Muscle layer of colon (tissue), 2 donors: ENCODE results near the gene WDR6.
"Not testable (repeated sequence)": the region's sequence is repeated elsewhere in the genome, so short reads cannot be mapped to it uniquely, and the experiment has no call there.

Source experiments
- H3K27ac ChIP-seq: one replicate; pipeline ENCODE4 v1.7.0; 2013; ENCODE audit warnings: low read depth, mild to moderate bottlenecking, low read length, moderate library complexity
- H3K27me3 ChIP-seq, 2 donors: one replicate each; pipeline ENCODE4 v1.7.0; 2013; ENCODE audit warnings: low read length in 2 of 2, mild to moderate bottlenecking in 2 of 2; ENCODE audit not compliant: insufficient read depth in 2 of 2, control insufficient read depth in 1 of 2
- H3K36me3 ChIP-seq: one replicate; pipeline ENCODE4 v1.7.0; 2013; ENCODE audit warnings: mild to moderate bottlenecking, low read length; ENCODE audit not compliant: insufficient read depth
- H3K4me1 ChIP-seq: one replicate; pipeline ENCODE4 v1.7.0; 2013; ENCODE audit warnings: mild to moderate bottlenecking, low read length; ENCODE audit not compliant: insufficient read depth
- H3K4me3 ChIP-seq, 2 donors: one replicate each; pipeline ENCODE4 v1.7.0; 2013; ENCODE audit warnings: low read length in 2 of 2, low read depth in 1 of 2, mild to moderate bottlenecking in 1 of 2, moderate library complexity in 1 of 2
- H3K9ac ChIP-seq: one replicate; pipeline ENCODE4 v1.7.0; 2013; ENCODE audit warnings: low read length
- H3K9me3 ChIP-seq: one replicate; pipeline ENCODE4 v1.7.0; 2013; ENCODE audit warnings: mild to moderate bottlenecking, low read length
- donor health status: abdominal sarcoma.
- donor health status: Adenocarcinoma of cecum.

WDR6 gene

GRCh38 chr3:49008627-49009026 is 1.4 kb downstream of the WDR6 start:
- H3K4me3 ChIP-seq, result peak overlapping the region in 1 of 2 donors; percentile 54
- peaks cover 14% of the 10 kb centered on the region for H3K4me1 ChIP-seq
- H3K9ac ChIP-seq, result peak overlapping the region; percentile 30
- not testable (repeated sequence) for H3K27ac ChIP-seq, H3K9me3 ChIP-seq, H3K27me3 ChIP-seq, H3K36me3 ChIP-seq

- Histone ChIP-seq H3K36me3 (peaks cover 2% of the 10 kb centered on the region), H3K27ac (no peak overlapping the region), H3K27me3 (no peaks in the 10 kb centered on the region), H3K9me3 (no peaks in the 10 kb centered on the region), H3K4me3 (no peak overlapping the region), H3K4me1 (peaks cover 14% of the 10 kb centered on the region), H3K9ac (no peak overlapping the region)
These were observed 2.2 kb downstream of the WDR6 start for GRCh38 chr3:49009396-49009795.

GRCh38 chr3:49012441-49013017 is 5.3 kb downstream of the WDR6 start:
- Histone ChIP-seq H3K9ac (no peak overlapping the region), H3K36me3 (peaks cover 23% of the 10 kb centered on the region), H3K27ac (no peak overlapping the region), H3K4me3 (no peak overlapping the region), H3K27me3 (no peaks in the 10 kb centered on the region), H3K9me3 (no peaks in the 10 kb centered on the region), H3K4me1 (peaks cover 14% of the 10 kb centered on the region)

GRCh38 chr3:49013113-49013737 is 6.0 kb downstream of the WDR6 start:
- H3K4me1 ChIP-seq, result peaks cover 12% of the 10 kb centered on the region
- H3K4me3 ChIP-seq, result no peak overlapping the region
- no peak overlapping the region for H3K9ac ChIP-seq
- H3K9me3 ChIP-seq, result no peaks in the 10 kb centered on the region
- H3K27ac ChIP-seq, result no peak overlapping the region
- H3K36me3 ChIP-seq, result peaks cover 23% of the 10 kb centered on the region
- H3K27me3 ChIP-seq, result no peaks in the 10 kb centered on the region

- Histone ChIP-seq H3K27me3 (no peaks in the 10 kb centered on the region), H3K9ac (no peak overlapping the region), H3K4me3 (no peak overlapping the region), H3K4me1 (peaks cover 8% of the 10 kb centered on the region), H3K9me3 (no peaks in the 10 kb centered on the region), H3K36me3 (peaks cover 23% of the 10 kb centered on the region), H3K27ac (no peak overlapping the region)
These were observed 6.8 kb downstream of the WDR6 start for GRCh38 chr3:49013738-49014660.

GRCh38 chr3:49015072-49015471 is 7.9 kb downstream of the WDR6 start:
- Histone ChIP-seq H3K27me3 (no peaks in the 10 kb centered on the region), H3K4me1 (peaks cover 13% of the 10 kb centered on the region), H3K9me3 (no peaks in the 10 kb centered on the region), H3K36me3 (peaks cover 23% of the 10 kb centered on the region), H3K9ac (no peak overlapping the region), H3K27ac (no peak overlapping the region), H3K4me3 (no peak overlapping the region)

GRCh38 chr3:49015765-49016164 is 8.6 kb downstream of the WDR6 start:
- peaks cover 18% of the 10 kb centered on the region for H3K4me1 ChIP-seq
- peaks cover 23% of the 10 kb centered on the region for H3K36me3 ChIP-seq
- H3K9ac ChIP-seq, result no peak overlapping the region

GRCh38 chr3:49016414-49017228 is 9.4 kb downstream of the WDR6 start:
- H3K4me1 ChIP-seq, result peaks cover 18% of the 10 kb centered on the region

More at GRCh38 chr3:49015765-49016164, 8.6 kb downstream of the WDR6 start:
- Histone ChIP-seq H3K27me3 (no peaks in the 10 kb centered on the region), H3K9me3 (no peaks in the 10 kb centered on the region), H3K4me3 (no peak overlapping the region), H3K27ac (no peak overlapping the region)

GRCh38 chr3:49017229-49017970 is 10.2 kb downstream of the WDR6 start:
- H3K27ac ChIP-seq, result peak overlapping the region; percentile 62
- peaks cover 18% of the 10 kb centered on the region for H3K4me1 ChIP-seq

More at GRCh38 chr3:49016414-49017228, 9.4 kb downstream of the WDR6 start:
- H3K36me3 ChIP-seq, result peaks cover 23% of the 10 kb centered on the region
- H3K9me3 ChIP-seq, result no peaks in the 10 kb centered on the region
- H3K27me3 ChIP-seq, result no peaks in the 10 kb centered on the region
- no peak overlapping the region for H3K4me3 ChIP-seq
- no peak overlapping the region for H3K9ac ChIP-seq
- H3K27ac ChIP-seq, result no peak overlapping the region

GRCh38 chr3:49017971-49018706 is 10.9 kb downstream of the WDR6 start, which contains the start of gene DALRD3:
TSS of gene DALRD3 (minus strand) at chr3:49018580. CDS start at chr3:49018564, 16 bp downstream.
- H3K9me3 ChIP-seq, result no peaks in the 10 kb centered on the region
- H3K36me3 ChIP-seq, result peaks cover 27% of the 10 kb centered on the region
- H3K4me1 ChIP-seq, result peaks cover 23% of the 10 kb centered on the region
- no peaks in the 10 kb centered on the region for H3K27me3 ChIP-seq
- H3K27ac ChIP-seq, result peak within 1 kb of the TSS; percentile 62
- peak within 1 kb of the TSS; percentile 68 to 78 for H3K4me3 ChIP-seq
- H3K9ac ChIP-seq, result peak within 1 kb of the TSS; percentile 36

More at GRCh38 chr3:49017229-49017970, 10.2 kb downstream of the WDR6 start:
- Histone ChIP-seq H3K27me3 (no peaks in the 10 kb centered on the region), H3K9me3 (no peaks in the 10 kb centered on the region), H3K36me3 (peaks cover 23% of the 10 kb centered on the region), H3K4me3 (peak overlapping the region; percentile 68 to 78), H3K9ac (peak overlapping the region; percentile 36)
